MV-4-11 (cell line): ENCODE measurements around the gene ASB16.

Experiments
- DNase-seq: peaks from one replicate; lab custom pipeline; 2025; lab: John Stamatoyannopoulos, UW

ASB16 gene

DNA sequence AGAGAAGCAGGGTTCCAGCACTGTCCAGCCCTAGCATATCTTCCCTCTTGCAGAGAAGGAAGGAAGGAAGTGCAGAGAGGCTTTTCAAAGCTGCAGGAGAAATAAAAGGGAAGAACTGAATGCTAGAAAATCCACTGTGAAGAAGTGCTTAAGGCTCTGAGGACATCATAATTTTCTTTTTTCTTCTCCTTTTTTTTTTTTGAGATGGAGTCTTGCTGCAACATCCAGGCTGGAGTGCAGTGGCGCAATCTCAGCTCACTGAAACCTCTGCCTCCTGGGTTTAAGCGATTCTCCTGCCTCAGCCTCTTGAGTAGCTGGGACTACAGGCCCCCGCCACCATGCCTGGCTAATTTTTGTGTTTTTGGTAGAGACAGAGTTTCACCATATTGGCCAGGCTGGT lies 21.4 kb upstream of the ASB16 start:
- DNase-seq: peak; percentile 76

- no peak for DNase-seq
Observed at GRCh38 chr17:44149750-44150329, 20.7 kb upstream of the ASB16 start.

DNA sequence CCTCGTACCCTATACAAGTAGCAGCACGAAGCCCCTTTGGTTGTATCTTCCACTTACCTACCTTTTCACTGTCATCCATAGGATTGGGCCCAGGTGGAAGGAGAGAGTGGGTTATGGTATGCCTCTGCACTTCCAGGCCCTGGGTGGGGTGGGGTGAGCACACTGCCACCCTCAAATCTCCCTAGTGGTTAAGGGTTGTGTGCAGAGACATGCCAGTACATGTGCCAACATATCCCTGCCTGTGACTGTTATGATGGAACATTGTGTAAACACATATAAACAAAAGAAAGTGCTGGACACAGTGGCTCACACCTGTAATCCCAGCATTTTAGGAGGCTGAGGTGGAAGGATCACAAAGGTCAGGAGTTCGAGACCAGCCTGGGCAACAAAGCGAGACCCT lies 17.6 kb upstream of the ASB16 start:
- no peak for DNase-seq

- no peak for DNase-seq
Observed at GRCh38 chr17:44155488-44155887, 15.0 kb upstream of the ASB16 start.

DNA sequence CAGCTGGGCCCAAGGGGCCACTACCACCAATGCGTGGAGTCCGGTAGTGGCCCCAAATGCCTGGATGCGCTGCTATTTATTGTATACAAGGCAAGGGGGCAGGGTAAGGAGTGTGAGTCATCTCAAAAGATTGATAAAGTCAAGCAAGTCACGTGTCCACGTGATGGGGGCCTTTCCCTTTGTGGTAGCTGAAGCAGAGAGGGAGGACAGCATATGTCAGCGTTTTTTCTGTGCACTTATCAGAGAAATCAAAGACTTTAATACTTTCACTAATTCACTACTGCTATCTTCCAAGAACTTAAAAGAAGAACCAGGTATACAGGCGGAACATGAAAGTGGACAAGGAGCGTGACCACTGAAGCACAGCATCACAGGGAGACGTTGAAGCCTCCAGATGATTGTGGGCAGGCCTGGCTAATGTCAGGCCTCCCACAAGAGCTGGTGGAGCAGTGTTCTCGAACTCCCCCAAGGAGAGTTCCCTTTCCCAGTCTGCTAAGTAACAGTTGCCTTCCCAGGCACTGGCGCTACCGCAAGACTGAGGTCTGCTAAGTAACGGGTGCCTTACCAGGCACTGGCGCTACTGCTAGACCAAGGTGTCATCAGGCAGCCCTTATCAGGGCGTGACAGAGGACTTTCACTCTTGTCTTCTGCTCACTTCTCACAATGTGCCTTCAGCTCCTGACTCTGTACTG lies 10.8 kb upstream of the ASB16 start:
- peak; percentile 70 for DNase-seq

- DNase-seq: no peak
Observed at GRCh38 chr17:44164476-44164875, 6.0 kb upstream of the ASB16 start.

DNA sequence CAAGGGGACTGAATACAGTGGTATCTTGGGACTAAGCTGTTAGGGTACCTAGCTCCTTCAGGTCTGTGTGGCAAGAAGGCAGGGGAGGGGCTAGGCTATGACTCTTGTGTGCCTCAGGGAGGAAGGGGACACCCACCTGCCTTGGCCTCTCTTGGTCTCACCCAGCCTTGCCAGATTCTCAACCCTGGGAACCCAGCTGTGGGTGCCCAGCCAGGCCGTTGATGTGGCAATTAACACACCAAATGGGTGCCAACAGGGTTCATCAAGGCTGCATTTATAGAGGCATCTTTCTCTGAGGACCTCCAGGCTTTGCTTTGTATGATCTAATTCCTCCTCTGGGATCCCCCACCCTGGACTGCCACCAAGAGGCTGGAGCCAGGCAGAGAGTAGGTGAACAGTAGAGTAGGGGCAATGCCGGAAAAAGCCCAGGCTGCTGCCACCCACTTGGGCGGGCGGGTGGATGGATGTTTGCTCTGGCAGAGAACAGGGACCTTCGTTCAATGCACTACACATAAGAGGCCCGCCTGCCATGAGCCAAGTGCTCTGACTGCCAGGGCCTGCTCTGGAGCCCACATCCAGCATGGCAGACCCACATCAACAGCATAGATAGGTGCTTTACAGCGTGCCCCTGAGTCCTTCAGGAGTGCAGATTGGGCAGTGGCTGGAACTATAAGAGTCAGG lies 3.2 kb upstream of the ASB16 start:
- DNase-seq: no peak

DNA sequence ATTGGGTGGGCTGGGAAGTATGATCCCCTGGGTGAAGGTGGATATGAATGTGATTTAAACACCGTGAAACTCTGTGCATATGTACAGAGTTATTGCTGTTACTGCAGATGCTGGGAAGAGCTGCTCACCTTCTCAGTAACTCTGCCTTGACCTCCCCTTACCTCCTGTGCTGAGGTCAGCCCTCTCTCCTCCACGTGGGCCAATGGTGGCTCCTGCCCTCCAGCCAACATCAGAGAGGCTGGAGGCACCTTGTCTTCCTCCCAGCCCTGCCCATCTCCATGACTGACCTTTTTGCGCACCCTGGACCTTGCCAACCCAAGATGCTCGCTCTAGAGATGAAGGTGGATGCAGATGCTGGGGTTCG lies 387 bp upstream of the ASB16 start:
- no peak for DNase-seq

DNA sequence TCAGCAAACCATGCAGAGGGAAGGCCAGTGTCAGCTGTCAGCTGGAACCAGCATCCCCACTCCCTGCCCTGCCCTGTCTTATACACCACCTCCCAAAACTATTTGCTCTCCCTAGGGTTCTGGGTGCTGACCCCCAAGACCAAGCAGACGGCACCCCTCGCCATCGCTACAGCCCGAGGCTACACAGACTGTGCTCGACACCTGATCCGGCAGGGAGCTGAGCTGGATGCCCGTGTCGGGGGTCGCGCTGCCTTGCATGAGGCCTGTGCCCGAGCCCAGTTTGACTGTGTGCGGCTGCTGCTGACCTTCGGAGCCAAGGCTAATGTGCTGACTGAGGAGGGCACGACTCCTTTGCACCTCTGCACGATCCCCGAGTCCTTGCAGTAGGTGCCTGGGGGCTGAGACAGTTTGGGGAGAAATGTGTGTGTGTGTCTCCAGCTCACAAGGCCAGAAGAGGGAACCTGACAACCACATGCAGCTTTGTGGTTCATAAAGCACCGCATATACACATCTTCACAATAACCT lies 1.5 kb downstream of the ASB16 start:
- DNase-seq: no peak

- DNase-seq: no peak
Observed at GRCh38 chr17:44174427-44174826, 3.9 kb downstream of the ASB16 start.

DNA sequence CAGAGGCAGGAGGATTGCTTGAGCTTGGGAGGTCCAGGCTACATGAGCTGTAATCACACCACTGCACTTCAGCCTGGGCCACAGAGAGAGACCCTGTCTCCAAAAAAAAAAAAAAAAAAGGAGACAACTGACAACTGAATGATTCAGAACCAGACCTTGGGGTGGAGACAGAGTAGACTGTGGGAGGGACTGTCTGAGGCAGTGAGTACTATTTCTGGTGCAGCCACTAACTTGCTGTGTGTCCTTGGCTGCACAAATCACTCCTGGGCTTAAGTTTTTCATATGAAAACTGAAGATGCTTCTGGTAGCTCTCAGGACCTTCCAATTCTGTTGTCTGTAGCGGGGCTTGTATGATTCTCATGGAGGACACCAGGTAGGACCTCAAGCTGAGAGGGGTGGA lies 5.8 kb downstream of the ASB16 start:
- peak; percentile 9 for DNase-seq

GRCh38 chr17:44176671-44177501 lies 6.4 kb downstream of the ASB16 start:
- DNase-seq: no peak

DNA sequence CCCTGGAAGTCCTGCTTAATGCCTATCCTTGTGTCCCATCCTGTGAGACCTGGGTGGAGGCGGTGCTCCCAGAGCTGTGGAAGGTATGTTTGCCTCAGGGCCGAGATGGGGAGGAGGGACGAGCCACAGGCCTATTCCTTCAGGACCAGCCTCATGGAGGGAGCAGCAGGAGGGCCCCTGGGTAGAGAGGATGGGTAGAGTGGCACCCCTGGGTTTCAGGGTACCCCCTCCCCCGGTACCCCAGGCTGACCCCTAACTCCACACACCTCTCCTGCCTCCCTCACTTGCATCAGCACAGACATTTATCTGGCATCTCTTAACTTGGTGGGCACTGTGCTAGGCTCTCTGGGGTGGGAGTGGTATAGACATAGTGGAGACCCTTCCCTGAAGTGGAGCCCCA lies 7.1 kb downstream of the ASB16 start:
- DNase-seq: no peak

DNA sequence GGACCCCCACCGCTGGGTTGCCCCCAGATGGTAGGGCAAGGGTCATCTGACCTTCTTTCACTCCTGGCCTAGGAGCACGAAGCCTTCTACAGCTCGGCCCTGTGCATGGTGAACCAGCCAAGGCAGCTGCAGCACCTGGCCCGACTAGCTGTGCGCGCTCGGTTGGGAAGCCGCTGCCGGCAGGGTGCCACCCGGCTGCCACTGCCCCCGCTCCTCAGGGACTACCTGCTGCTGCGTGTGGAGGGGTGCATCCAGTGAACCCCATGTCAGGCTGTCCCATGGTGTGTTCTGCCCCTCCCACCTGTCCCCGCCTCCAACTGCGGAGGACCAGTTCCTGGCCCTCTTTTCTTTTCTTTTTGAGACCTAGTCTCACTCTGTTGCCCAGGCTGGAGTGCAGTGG lies 7.6 kb downstream of the ASB16 start:
- DNase-seq: no peak

- no peak for DNase-seq
Observed at GRCh38 chr17:44183024-44183423, 12.5 kb downstream of the ASB16 start.

DNA sequence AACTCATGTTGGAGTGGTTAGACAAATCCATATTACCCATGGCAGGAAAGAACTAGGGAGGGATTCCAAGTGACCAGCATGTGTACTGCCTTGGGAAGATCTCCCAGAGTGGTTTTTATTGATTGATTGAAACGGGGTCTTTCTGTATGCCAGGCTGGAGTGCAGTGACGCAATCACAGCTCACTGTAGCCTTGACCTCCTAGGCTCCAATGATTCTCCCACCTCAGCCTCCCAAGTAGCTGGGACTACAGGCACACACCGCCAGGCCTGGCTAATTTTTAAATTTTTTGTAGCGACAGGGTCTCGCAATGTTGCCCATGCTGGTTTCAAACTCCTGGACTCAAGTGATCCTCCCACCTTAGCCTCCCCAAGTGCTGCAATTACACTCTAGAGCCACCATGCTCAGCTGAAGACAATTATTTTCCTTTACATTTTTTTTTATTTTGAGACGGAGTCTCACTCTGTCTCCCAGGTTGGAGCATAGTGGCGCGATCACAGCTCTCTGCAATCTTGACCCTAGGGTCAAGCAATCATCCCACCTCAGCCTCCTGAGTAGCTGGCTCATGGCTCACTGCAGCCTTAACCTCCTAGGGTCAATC lies 13.8 kb downstream of the ASB16 start:
- DNase-seq: no peak

- peak; percentile 99 for DNase-seq
Observed at GRCh38 chr17:44186307-44187130, 16.0 kb downstream of the ASB16 start, which contains the start of gene TMUB2. Gene TMUB2 (plus strand): TSS chr17:44186972. CDS start chr17:44187709, 737 bp downstream.

GRCh38 chr17:44187131-44187899 lies 16.8 kb downstream of the ASB16 start:
- DNase-seq: peak; percentile 3

- DNase-seq: no peak
Observed at GRCh38 chr17:44188576-44189403, 18.3 kb downstream of the ASB16 start.
